ENCODE measurements around the gene KCND2. TPM values are rescaled to one million over a fixed set of nuclear protein-coding genes. Genes with fewer than 3 reads are reported as not detected.

KCND2 gene
- total and polyA plus RNA-seq, 2 of the 8 experiments (the other 6 are each of a cell fraction or from before 2014, with no cell fraction given): 4.6 to 7.7 TPM

DNA sequence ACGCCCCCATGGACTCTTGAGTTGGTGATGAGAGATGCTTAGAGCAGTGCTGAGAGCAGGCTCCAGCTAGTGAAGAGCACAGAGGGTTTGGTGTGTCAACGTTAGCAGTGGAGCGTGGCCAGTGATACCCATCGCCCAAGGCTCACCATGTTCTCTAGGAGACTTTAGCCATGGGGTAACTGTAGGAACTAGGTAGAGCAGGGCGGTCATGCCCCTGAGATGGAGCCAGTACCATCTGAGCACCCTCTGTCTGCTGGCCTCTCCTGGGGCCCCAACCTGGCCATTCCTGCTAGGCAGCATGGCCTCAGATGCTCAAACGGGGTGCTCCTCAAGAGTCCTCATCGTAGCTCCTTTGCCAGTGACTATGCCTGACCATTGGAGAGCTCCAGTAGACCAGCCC is 179.7 kb downstream of the KCND2 start (continued):
- TF ChIP-seq JUND (IDR thresholded peaks at IDR 0.05; ENCODE audit: low read length) (no peak), CREB1 (IDR thresholded peaks at IDR 0.05) (no peak), ZNF274 (IDR thresholded peaks at IDR 0.05; ENCODE audit: borderline replicate concordance, extremely low read depth, low read length) (no peak), GTF2F1 (IDR thresholded peaks at IDR 0.05; ENCODE audit: borderline replicate concordance, low read depth, low read length) (no peak), CHD2 (IDR thresholded peaks at IDR 0.05; ENCODE audit: low read length) (no peak), TCF12 (IDR thresholded peaks at IDR 0.05; ENCODE audit: low read depth, low read length) (no peak)
- TF ChIP-seq, protein P1, sequence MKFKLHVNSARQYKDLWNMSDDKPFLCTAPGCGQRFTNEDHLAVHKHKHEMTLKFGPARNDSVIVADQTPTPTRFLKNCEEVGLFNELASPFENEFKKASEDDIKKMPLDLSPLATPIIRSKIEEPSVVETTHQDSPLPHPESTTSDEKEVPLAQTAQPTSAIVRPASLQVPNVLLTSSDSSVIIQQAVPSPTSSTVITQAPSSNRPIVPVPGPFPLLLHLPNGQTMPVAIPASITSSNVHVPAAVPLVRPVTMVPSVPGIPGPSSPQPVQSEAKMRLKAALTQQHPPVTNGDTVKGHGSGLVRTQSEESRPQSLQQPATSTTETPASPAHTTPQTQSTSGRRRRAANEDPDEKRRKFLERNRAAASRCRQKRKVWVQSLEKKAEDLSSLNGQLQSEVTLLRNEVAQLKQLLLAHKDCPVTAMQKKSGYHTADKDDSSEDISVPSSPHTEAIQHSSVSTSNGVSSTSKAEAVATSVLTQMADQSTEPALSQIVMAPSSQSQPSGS (IDR thresholded peaks at IDR 0.05; ENCODE audit: low read length): no peak
